A549 (cell line): ENCODE data around the gene ZSCAN26. TPM values are rescaled to one million over a fixed set of nuclear protein-coding genes. Genes with fewer than 3 reads are reported as not detected.
"Not testable (repeated sequence)": the region's sequence is repeated elsewhere in the genome, so short reads cannot be mapped to it uniquely, and the experiment has no call there.

ENCODE experiments used
- ATAC-seq, 2 experiments: fragments of 200-7000 bp in 1 of 2; fragments of >200 bp in 1 of 2; cut with Nextera tagmentation in 1 of 2; cut with Tn5 transposase in 1 of 2; 3 replicates each; pipeline versions ENCODE4 v1.8.0 to v1.9.1; 2018 to 2020; ENCODE audit warnings: mild to moderate bottlenecking in 1 of 2, moderate library complexity in 1 of 2
- CTCF ChIA-PET: fragments of 300-600 bp; sonication (Branson Sonifier 250); formaldehyde crosslinking; extraction: SDS; loops from one replicate; lab custom pipeline; 2021; ENCODE audit warnings: antibody characterized with exemption, inconsistent platforms; lab: Yijun Ruan, JAX
- POLR2A ChIA-PET: fragments of 350-600 bp; formaldehyde crosslinking; extraction: SDS; loops from one replicate; lab custom pipeline; 2021; ENCODE audit warnings: antibody characterized with exemption, inconsistent platforms; lab: Yijun Ruan, JAX
- DNase-seq, 2 experiments: peaks; one replicate each; pipeline versions ENCODE4 v3.0.0 to v3.0.0-alpha.2; 2011 to 2016; ENCODE audit warnings: low read depth in 1 of 2, low spot score in 1 of 2
- FAIRE-seq: peaks from 2 replicates; lab custom pipeline; 2011; peaks lifted over from hg19 to GRCh38; lab: Jason Lieb, UNC
- H3K27ac ChIP-seq, 2 experiments: fragments of >200 bp; sonication (Bioruptor Twin); formaldehyde crosslinking; 3 replicates each; pipeline ENCODE4 v1.5.1; 2016 to 2017
- H3K4me1 ChIP-seq: fragments of >200 bp; sonication (Bioruptor Twin); formaldehyde crosslinking; 3 replicates; pipeline ENCODE4 v1.6.1; 2016
- H3K4me2 ChIP-seq: fragments of >200 bp; sonication (Bioruptor Twin); formaldehyde crosslinking; 3 replicates; pipeline ENCODE4 v1.6.1; 2016
- H3K4me3 ChIP-seq: fragments of >200 bp; sonication (Bioruptor Twin); formaldehyde crosslinking; 3 replicates; pipeline ENCODE4 v1.5.1; 2016
- H3K9me3 ChIP-seq: fragments of >200 bp; sonication (Bioruptor Twin); formaldehyde crosslinking; 3 replicates; pipeline ENCODE4 v1.6.1; 2016
- CBX2 ChIP-seq: fragments of 200-600 bp; sonication (generic); IDR thresholded peaks from 2 replicates; pipeline ENCODE4 v1.6.1; 2016; ENCODE audit warnings: low read depth, mild to moderate bottlenecking, borderline replicate concordance
- CEBPB ChIP-seq, 2 experiments: fragments of >200 bp in 1 of 2; sonication (Bioruptor Twin) in 1 of 2; formaldehyde crosslinking in 1 of 2; IDR thresholded peaks; 2 replicates each; pipeline ENCODE4 v1.6.1; 2012 to 2016
- EP300 ChIP-seq, 2 experiments: fragments of >200 bp; sonication (Bioruptor Twin); formaldehyde crosslinking; IDR thresholded peaks; 2 replicates in 1 of 2; 3 replicates in 1 of 2; pipeline ENCODE4 v1.6.1; 2016 to 2017
- ESRRA ChIP-seq: fragments of 150-350 bp; IDR thresholded peaks from 2 replicates; pipeline ENCODE4 v1.6.1; 2014; ENCODE audit warnings: mild to moderate bottlenecking, low read length, borderline replicate concordance
- FOSB ChIP-seq: fragments of 250-450 bp; sonication (Bioruptor Pico); IDR thresholded peaks from 2 replicates; pipeline ENCODE4 v1.5.0; 2020; ENCODE audit warnings: mild to moderate bottlenecking, moderate library complexity
- FOSL2 ChIP-seq, 2 experiments: fragments of 450-650 bp in 1 of 2; fragments of >200 bp in 1 of 2; sonication (Bioruptor Twin) in 1 of 2; formaldehyde crosslinking; IDR thresholded peaks; 2 replicates each; pipeline versions ENCODE4 v1.5.0 to v1.6.1; 2016 to 2020; ENCODE audit warnings: mild to moderate bottlenecking in 1 of 2, moderate library complexity in 1 of 2
- FOXS1 ChIP-seq: fragments of 250-450 bp; sonication (Bioruptor Pico); IDR thresholded peaks from 2 replicates; pipeline ENCODE4 v1.5.0; 2020; ENCODE audit warnings: mild to moderate bottlenecking, moderate library complexity
- HDAC2 ChIP-seq: fragments of 200-600 bp; sonication (generic); IDR thresholded peaks from 2 replicates; pipeline ENCODE4 v1.6.1; 2016
- HEYL ChIP-seq: fragments of 250-450 bp; sonication (Bioruptor Pico); IDR thresholded peaks from 2 replicates; pipeline ENCODE4 v1.8.0; 2021; ENCODE audit warnings: mild to moderate bottlenecking, moderate library complexity
- HOXB5 ChIP-seq: fragments of 250-450 bp; sonication (Bioruptor Pico); IDR thresholded peaks from 2 replicates; pipeline ENCODE4 v1.5.0; 2020; ENCODE audit warnings: mild to moderate bottlenecking, moderate library complexity
- KDM5A ChIP-seq: fragments of 200-600 bp; sonication (generic); IDR thresholded peaks from 2 replicates; pipeline ENCODE4 v1.6.1; 2016; ENCODE audit warnings: antibody characterized with exemption, mild to moderate bottlenecking
- MAFK ChIP-seq: fragments of 450-650 bp; IDR thresholded peaks from 2 replicates; pipeline ENCODE4 v1.6.1; 2014; ENCODE audit not compliant: partially characterized antibody
- NFE2L2 ChIP-seq: fragments of 150-350 bp; conservative IDR thresholded peaks from 2 replicates; pipeline ENCODE4 v1.6.1; 2014; ENCODE audit warnings: low read length
- NR3C1 ChIP-seq: fragments of >200 bp; sonication (Bioruptor Twin); formaldehyde crosslinking; IDR thresholded peaks from 3 replicates; pipeline ENCODE4 v1.6.1; 2017
- POLR2A ChIP-seq: IDR thresholded peaks from 2 replicates; pipeline ENCODE4 v1.6.1; 2012; ENCODE audit warnings: mild to moderate bottlenecking, low read length
- POLR2AphosphoS2 ChIP-seq: conservative IDR thresholded peaks from 2 replicates; pipeline ENCODE4 v1.6.1; 2012; ENCODE audit warnings: low read length, improper control_type of control experiment, inconsistent platforms
- RAD21 ChIP-seq, 2 experiments: fragments of >200 bp in 1 of 2; sonication (Bioruptor Twin) in 1 of 2; formaldehyde crosslinking in 1 of 2; IDR thresholded peaks in 1 of 2; conservative IDR thresholded peaks in 1 of 2; 2 replicates in 1 of 2; 3 replicates in 1 of 2; pipeline ENCODE4 v1.6.1; 2012 to 2018; ENCODE audit warnings: inconsistent platforms in 1 of 2
- RNF2 ChIP-seq: fragments of 200-600 bp; sonication (generic); IDR thresholded peaks from 2 replicates; pipeline ENCODE4 v1.6.1; 2016; ENCODE audit warnings: low read depth, mild to moderate bottlenecking, antibody characterized with exemption, moderate library complexity, borderline replicate concordance
- ZC3H11A ChIP-seq: fragments of 450-650 bp; IDR thresholded peaks from 2 replicates; pipeline ENCODE4 v1.6.1; 2014; ENCODE audit warnings: antibody characterized with exemption, mild to moderate bottlenecking
- ZFP36 ChIP-seq: fragments of 450-650 bp; IDR thresholded peaks from 2 replicates; pipeline ENCODE4 v1.6.1; 2014; ENCODE audit warnings: borderline replicate concordance; ENCODE audit not compliant: partially characterized antibody
- ZSCAN20 ChIP-seq: fragments of 250-450 bp; sonication (Bioruptor Pico); IDR thresholded peaks from 2 replicates; pipeline ENCODE4 v1.8.0; 2022; ENCODE audit warnings: mild to moderate bottlenecking, moderate library complexity
- WGBS: methylation state at CpG from one replicate; pipeline ENCODE4 v1.1.6; 2017; ENCODE audit errors: missing lambda C conversion rate; 5-methylcytosine and 5-hydroxymethylcytosine counted together
- polyA plus RNA-seq, 4 experiments: library from polyadenylated mRNA; depleted of rRNA in 3 of 4; stranded (reverse); fragments of >200 nt; fragmentation: RNase III in 1 of 4; extraction: RNeasy Plus Mini Kit Qiagen cat#74134 plus additional on column Dnase treatment in 1 of 4; gene quantifications; 2 replicates in 3 of 4; 3 replicates in 1 of 4; pipeline ENCODE4 v1.2.3, GENCODE V29; 2011 to 2017
- TF ChIP-seq, protein P1 (sequence below): fragments of 150-350 bp; IDR thresholded peaks from 2 replicates; pipeline ENCODE4 v1.6.1; 2014; ENCODE audit warnings: low read depth, mild to moderate bottlenecking, low read length
- TF ChIP-seq, protein P2 (sequence below): fragments of 200-600 bp; sonication (generic); IDR thresholded peaks from 2 replicates; pipeline ENCODE4 v1.6.1; 2016; ENCODE audit warnings: antibody characterized with exemption, mild to moderate bottlenecking, moderate library complexity
- TF ChIP-seq, protein P3 (sequence below): fragments of 250-450 bp; sonication (Bioruptor Pico); IDR thresholded peaks from 2 replicates; pipeline ENCODE4 v1.5.0; 2020; ENCODE audit warnings: low read depth, mild to moderate bottlenecking, moderate library complexity
- TF ChIP-seq, protein P4 (sequence below): fragments of >200 bp; sonication (Bioruptor Twin); formaldehyde crosslinking; IDR thresholded peaks from 3 replicates; pipeline ENCODE4 v1.5.1; 2016

The ZSCAN26 gene
- polyA plus RNA-seq, 2 of the 4 experiments (the other 2 are of a cell fraction), result 6.2 to 10.1 TPM

DNA sequence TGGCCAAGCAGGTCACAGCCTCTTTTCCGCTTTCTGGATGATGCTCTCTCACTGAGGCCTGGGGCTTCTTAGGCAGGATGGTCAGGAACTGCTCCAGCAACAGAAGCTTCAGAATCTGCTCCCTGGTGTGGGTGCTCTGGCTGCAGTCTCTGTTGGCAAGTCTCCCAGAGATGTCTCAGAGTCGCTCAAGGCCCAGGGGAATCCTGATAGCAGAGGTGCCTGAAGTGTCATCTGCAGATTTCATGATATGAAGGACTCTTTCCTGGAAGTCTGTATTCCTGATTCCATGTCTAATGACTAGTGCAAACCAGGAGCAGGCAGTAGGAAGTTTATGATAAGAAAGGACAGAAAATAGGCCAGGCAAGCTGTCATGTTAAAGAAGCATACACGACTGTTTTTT, 48.7 kb downstream of the ZSCAN26 start:
- H3K4me2 ChIP-seq, result no peak overlapping the region
- no peak for DNase-seq
- TF ChIP-seq NFE2L2 (no peak), POLR2AphosphoS2 (no peak), HEYL (no peak), CBX2 (no peak), NR3C1 (no peak), EP300 (IDR thresholded peaks at IDR 0.05) (no peak), HOXB5 (CRISPR knock-in tag) (no peak), MAFK (no peak), FOSB (CRISPR knock-in tag) (no peak), ZC3H11A (no peak), ZFP36 (no peak), ZSCAN20 (CRISPR knock-in tag) (no peak), KDM5A (no peak), ESRRA (no peak), FOSL2 (IDR thresholded peaks at IDR 0.05) (no peak), FOSL2 (CRISPR knock-in tag; IDR thresholded peaks at IDR 0.05) (no peak)
- TF ChIP-seq, protein P1, sequence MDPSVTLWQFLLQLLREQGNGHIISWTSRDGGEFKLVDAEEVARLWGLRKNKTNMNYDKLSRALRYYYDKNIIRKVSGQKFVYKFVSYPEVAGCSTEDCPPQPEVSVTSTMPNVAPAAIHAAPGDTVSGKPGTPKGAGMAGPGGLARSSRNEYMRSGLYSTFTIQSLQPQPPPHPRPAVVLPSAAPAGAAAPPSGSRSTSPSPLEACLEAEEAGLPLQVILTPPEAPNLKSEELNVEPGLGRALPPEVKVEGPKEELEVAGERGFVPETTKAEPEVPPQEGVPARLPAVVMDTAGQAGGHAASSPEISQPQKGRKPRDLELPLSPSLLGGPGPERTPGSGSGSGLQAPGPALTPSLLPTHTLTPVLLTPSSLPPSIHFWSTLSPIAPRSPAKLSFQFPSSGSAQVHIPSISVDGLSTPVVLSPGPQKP, result no peak
- TF ChIP-seq, protein P2, sequence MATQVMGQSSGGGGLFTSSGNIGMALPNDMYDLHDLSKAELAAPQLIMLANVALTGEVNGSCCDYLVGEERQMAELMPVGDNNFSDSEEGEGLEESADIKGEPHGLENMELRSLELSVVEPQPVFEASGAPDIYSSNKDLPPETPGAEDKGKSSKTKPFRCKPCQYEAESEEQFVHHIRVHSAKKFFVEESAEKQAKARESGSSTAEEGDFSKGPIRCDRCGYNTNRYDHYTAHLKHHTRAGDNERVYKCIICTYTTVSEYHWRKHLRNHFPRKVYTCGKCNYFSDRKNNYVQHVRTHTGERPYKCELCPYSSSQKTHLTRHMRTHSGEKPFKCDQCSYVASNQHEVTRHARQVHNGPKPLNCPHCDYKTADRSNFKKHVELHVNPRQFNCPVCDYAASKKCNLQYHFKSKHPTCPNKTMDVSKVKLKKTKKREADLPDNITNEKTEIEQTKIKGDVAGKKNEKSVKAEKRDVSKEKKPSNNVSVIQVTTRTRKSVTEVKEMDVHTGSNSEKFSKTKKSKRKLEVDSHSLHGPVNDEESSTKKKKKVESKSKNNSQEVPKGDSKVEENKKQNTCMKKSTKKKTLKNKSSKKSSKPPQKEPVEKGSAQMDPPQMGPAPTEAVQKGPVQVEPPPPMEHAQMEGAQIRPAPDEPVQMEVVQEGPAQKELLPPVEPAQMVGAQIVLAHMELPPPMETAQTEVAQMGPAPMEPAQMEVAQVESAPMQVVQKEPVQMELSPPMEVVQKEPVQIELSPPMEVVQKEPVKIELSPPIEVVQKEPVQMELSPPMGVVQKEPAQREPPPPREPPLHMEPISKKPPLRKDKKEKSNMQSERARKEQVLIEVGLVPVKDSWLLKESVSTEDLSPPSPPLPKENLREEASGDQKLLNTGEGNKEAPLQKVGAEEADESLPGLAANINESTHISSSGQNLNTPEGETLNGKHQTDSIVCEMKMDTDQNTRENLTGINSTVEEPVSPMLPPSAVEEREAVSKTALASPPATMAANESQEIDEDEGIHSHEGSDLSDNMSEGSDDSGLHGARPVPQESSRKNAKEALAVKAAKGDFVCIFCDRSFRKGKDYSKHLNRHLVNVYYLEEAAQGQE, result no peak
- TF ChIP-seq, protein P3, sequence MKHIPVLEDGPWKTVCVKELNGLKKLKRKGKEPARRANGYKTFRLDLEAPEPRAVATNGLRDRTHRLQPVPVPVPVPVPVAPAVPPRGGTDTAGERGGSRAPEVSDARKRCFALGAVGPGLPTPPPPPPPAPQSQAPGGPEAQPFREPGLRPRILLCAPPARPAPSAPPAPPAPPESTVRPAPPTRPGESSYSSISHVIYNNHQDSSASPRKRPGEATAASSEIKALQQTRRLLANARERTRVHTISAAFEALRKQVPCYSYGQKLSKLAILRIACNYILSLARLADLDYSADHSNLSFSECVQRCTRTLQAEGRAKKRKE, result no peak
- TF ChIP-seq, all 56 proteins: peak for 0
- POLR2A ChIA-PET, result no interaction called here
- Histone ChIP-seq H3K27ac (no peak overlapping the region), H3K9me3 (no peaks in the 10 kb centered on the region), H3K4me1 (no peaks in the 10 kb centered on the region), H3K4me3 (no peak overlapping the region)
- ATAC-seq (no peak), FAIRE-seq (no peak)
- CTCF ChIA-PET, result no interaction called here
- WGBS, result 75% methylated on average over 2 of the region's 3 CpGs

DNA sequence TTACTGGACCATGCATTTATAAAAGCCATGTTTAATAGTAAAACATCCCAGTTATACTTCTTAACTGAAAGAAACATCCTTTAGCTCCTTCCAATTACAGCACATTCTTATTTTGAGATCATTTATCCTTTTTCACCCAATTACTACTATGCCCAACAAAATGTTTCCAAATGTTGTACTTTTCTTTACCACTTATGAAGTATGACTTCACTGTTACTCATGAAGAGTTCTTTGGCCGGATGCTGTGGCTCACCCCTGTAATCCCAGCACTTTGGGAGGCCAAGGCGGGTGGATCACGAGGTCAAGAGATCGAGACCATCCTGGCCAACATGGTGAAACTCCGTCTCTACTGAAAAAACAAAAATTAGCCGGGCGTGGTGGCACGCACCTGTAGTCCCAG, 50.9 kb downstream of the ZSCAN26 start:
- H3K4me3 ChIP-seq, H3K4me2 ChIP-seq, H3K9me3 ChIP-seq, H3K27ac ChIP-seq, DNase-seq, ATAC-seq, FAIRE-seq, H3K4me1 ChIP-seq: not testable (repeated sequence)
- ChIA-PET POLR2A (interaction anchor here (1.0 kb wide), 1 partner anchor 18 kb away, joined by 5 read pairs; the partner anchor contains the start of gene ZSCAN31), CTCF (interaction anchor here (1.3 kb wide), 1 partner anchor 38 kb away, joined by 5 read pairs; no protein-coding TSS in a partner anchor)
- WGBS, result 97% methylated on average over 3 of the region's 8 CpGs

DNA sequence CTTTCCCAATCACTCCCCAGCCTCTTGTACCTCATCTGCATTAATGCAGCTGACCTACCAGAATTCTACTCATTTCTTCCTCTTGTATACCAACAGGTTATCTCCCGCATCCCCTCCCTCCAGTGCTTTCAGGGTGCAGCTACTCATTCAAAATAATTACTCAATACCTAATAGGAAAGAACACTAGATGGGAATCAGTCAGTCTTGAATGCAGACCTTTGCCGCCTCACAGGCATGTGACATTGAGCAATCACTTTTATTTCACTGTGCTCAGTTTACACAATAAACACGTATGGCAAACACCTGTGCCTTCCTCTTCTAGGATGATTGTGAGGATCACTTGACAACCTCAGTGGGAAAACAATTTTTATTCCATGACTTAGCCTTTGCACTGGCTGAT, 55.7 kb downstream of the ZSCAN26 start:
- Histone ChIP-seq H3K27ac (no peak overlapping the region), H3K4me2 (no peak overlapping the region), H3K9me3 (peaks cover 31% of the 10 kb centered on the region), H3K4me3 (no peak overlapping the region), H3K4me1 (no peaks in the 10 kb centered on the region)
- 94% methylated on average over 3 of the region's 3 CpGs for WGBS
- POLR2A ChIA-PET, result no interaction called here
- DNase-seq (no peak), ATAC-seq (no peak)
- TF ChIP-seq RAD21 (conservative IDR thresholded peaks at IDR 0.05 in 1 of 2, IDR thresholded peaks at IDR 0.05 in 1 of 2) (no peak), CEBPB (IDR thresholded peaks at IDR 0.05) (no peak), RNF2 (no peak), POLR2A (no peak), FOXS1 (CRISPR knock-in tag) (no peak), HDAC2 (no peak)
- TF ChIP-seq, protein P4, sequence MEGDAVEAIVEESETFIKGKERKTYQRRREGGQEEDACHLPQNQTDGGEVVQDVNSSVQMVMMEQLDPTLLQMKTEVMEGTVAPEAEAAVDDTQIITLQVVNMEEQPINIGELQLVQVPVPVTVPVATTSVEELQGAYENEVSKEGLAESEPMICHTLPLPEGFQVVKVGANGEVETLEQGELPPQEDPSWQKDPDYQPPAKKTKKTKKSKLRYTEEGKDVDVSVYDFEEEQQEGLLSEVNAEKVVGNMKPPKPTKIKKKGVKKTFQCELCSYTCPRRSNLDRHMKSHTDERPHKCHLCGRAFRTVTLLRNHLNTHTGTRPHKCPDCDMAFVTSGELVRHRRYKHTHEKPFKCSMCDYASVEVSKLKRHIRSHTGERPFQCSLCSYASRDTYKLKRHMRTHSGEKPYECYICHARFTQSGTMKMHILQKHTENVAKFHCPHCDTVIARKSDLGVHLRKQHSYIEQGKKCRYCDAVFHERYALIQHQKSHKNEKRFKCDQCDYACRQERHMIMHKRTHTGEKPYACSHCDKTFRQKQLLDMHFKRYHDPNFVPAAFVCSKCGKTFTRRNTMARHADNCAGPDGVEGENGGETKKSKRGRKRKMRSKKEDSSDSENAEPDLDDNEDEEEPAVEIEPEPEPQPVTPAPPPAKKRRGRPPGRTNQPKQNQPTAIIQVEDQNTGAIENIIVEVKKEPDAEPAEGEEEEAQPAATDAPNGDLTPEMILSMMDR, result no peak
- TF ChIP-seq, all 56 proteins: peak for 0
- no peak for FAIRE-seq
- CTCF ChIA-PET, result no interaction called here
